ENCODE results near the gene RABL2A.
"Not testable (repeated sequence)": the region's sequence is repeated elsewhere in the genome, so short reads cannot be mapped to it uniquely, and the experiment has no call there.

The RABL2A gene

DNA sequence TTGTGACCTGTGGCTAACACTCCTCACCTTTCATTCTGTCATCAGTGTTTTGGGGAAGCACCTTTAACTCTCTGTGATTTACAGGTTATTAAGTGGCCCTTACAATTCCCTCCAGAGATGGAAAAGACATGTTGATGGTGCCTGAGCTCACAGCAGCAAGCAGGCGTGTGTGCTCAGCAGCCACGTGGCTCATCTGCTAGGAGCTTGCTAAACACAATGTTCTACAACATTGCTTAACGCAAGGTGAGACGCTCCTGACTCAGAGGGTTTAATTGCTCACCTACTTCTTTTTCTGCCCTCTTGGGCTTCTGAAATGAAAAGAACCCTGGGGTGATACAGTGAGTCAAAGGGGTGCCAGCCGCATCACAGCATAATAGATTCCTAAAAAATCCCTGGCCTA, 6.1 kb upstream of the RABL2A start:
- DNase-seq, result not testable (repeated sequence)

DNA sequence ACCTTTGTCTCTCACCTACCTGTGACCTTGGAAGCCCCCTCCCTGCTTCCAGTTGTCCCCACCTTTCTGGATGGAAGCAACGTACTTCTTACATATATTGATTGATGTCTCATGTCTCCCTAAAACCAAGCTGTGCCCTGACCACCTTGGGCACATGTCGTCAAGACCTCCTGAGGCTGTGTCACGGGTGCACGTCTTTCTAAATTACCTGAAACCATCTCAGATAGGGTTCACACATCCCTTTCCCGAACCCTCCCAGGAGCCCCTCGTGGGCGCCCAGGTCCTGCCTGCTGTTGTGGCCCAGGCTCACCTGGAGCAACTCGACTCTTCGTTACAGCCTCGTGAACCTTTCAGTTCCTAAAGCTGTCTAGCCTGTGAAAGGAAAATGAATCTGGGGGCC, 1.2 kb upstream of the RABL2A start:
- not testable (repeated sequence) for DNase-seq

DNA sequence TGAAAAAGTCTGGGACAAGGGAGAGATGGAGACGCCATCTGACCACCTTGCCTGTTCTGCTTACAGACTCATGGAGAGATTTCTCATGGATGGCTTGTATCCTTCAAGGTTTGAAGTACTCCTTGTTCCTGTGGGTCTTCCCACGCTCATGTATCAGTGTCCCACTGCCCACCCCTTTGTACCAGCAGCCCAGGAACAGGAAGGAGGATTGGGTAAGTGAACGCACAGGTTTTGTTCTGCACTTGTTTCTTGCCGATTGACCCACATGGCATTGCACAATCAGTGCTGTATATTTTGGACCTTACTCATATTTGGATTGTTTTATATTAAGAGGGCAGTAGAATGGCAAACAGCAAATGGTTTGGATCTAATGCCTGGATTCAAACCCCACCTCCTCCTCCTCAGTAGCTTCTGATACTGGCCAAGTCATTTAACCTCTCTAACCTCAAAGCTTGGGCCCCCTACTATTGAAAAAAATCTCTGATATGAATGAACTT, 5.8 kb downstream of the RABL2A start:
- DNase-seq, result not testable (repeated sequence)

DNA sequence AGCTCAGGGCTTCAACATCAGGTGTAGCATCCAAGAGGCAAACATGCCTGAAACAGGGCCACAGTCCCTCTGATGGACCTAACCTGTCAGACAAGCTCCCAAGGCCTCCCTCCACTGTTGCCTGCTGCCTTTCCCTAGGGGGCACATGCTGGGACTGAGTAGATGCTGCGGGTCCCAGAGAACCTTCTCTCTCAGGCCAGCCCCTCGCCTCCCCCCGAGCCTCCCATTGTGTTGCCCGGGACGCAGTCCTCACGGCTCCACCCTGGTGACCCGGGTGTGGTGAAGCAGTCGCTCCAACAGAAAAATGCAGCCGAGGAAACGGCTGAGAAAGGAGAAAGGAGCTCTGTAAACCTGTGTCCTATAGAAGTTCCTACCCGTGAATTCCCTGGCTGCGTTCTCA, 8.3 kb downstream of the RABL2A start:
- not testable (repeated sequence) for DNase-seq

DNA sequence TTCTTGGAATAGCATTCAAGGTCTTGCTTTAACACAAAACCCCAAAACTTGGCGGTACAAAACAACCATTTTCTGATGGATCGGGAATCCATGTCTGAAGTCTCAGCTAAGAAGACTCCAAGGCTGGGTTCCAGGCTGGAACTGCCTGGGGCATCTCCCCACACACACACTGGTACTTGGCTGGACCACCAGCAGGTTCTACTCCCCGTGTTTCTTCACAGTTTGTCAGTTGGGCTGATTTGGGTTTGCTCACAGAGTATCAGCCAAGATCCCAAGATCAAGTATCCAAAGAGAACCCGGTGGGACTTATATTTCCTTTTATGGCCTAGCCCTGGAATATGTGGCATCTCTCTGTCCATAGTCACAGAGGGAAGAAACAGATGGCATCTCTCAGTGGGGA, 9.2 kb downstream of the RABL2A start:
- DNase-seq, result not testable (repeated sequence)

DNA sequence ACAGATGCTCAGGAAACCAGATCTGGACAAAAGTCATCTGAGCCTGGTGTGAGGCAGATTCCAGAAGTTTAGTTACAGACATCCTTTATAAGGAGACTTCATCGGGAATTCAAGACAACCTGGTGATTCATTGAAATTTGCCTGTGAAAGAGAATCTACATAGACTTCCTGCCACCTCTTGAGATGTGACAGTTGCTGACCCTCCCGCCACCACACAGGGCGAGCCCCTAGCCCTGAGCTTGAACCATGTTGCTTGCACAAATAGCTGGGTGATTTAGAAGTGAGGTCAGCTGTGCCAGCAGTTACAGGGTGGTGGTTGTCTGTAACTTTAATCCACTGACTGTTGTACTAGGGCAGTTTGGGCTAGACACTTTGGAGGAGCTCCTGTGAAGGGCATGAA, 11.0 kb downstream of the RABL2A start:
- not testable (repeated sequence) for DNase-seq

DNA sequence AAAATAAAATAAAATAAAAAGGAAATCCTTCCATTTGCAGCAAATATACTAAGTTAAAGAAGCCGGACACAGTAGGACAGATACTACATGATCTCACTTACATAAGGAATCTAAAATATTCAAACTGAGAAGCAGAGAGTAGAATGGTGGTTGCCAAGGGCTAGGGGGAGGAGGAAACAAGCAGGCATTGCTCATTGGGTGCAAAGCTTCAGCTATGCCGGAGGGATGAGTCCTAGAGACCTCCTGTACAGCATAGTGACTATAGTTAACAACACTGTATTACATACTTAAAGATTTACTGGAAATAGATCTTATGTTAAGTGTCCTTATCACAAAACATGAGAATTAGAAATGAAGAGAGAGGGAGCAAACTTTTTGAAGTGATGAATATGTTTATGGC, 19.2 kb downstream of the RABL2A start:
- not testable (repeated sequence) for DNase-seq

DNA sequence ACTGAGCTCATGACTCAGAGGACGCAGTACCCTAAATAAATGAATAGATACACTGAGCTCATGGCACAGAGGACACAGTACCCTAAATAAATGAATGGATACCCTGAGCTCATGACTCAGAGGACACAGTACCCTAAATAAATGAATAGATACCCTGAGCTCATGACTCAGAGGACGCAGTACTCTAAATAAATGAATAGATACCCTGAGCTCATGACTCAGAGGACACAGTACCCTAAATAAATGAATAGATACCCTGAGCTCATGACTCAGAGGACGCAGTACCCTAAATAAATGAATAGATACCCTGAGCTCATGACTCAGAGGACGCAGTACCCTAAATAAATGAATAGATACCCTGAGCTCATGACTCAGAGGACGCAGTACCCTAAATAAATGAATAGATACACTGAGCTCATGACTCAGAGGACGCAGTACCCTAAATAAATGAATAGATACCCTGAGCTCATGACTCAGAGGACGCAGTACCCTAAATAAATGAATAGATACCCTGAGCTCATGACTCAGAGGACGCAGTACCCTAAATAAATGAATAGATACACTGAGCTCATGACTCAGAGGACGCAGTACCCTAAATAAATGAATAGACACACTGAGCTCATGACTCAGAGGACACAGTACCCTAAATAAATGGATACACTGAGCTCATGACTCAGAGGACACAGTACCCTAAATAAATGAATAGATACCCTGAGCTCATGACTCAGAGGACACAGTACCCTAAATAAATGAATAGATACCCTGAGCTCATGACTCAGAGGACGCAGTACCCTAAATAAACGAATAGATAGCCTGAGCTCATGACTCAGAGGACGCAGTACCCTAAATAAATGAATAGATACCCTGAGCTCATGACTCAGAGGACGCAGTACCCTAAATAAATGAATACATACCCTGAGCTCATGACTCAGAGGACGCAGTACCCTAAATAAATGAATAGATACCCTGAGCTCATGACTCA, 24.1 kb downstream of the RABL2A start:
- DNase-seq, result not testable (repeated sequence)

DNA sequence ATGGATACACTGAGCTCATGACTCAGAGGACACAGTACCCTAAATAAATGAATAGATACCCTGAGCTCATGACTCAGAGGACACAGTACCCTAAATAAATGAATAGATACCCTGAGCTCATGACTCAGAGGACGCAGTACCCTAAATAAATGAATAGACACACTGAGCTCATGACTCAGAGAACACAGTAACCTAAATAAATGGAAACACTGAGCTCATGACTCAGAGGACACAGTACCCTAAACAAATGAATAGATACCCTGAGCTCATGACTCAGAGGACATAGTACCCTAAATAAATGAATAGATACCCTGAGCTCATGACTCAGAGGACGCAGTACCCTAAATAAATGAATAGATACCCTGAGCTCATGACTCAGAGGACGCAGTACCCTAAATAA, 25.5 kb downstream of the RABL2A start:
- DNase-seq, result not testable (repeated sequence)

DNA sequence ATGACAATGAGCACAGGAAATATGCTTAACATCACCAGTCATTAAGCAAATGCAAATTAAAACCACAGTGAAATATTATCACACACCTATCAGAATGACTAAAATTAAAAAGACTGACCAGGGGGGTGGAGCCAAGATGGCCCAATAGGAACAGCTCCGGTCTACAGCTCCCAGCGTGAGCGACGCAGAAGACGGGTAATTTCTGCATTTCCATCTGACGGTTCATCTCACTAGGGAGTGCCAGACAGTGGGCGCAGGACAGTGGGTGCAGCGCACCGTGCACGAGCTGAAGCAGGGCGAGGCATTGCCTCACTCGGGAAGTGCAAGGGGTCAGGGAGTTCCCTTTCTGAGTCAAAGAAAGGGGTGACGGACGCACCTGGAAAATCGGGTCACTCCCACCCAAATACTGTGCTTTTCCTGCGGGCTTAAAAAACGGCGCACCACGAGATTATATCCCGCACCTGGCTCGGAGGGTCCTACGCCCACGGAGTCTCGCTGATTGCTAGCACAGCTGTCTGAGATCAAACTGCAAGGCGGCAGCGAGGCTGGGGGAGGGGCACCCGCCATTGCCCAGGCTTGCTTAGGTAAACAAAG, 29.1 kb downstream of the RABL2A start:
- DNase-seq, result not testable (repeated sequence)

DNA sequence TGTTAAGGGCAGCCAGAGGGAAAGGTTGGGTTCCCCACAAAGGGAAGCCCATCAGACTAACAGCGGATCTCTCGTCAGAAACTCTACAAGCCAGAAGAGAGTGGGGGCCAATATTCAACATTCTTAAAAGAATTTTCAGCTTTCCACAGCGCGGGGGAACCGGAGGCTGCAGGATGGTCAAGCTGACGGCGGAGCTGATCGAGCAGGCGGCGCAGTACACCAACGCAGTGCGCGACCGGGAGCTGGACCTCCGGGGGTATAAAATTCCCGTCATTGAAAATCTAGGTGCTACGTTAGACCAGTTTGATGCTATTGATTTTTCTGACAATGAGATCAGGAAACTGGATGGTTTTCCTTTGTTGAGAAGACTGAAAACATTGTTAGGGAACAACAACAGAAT, 30.7 kb downstream of the RABL2A start:
- DNase-seq, result not testable (repeated sequence)

DNA sequence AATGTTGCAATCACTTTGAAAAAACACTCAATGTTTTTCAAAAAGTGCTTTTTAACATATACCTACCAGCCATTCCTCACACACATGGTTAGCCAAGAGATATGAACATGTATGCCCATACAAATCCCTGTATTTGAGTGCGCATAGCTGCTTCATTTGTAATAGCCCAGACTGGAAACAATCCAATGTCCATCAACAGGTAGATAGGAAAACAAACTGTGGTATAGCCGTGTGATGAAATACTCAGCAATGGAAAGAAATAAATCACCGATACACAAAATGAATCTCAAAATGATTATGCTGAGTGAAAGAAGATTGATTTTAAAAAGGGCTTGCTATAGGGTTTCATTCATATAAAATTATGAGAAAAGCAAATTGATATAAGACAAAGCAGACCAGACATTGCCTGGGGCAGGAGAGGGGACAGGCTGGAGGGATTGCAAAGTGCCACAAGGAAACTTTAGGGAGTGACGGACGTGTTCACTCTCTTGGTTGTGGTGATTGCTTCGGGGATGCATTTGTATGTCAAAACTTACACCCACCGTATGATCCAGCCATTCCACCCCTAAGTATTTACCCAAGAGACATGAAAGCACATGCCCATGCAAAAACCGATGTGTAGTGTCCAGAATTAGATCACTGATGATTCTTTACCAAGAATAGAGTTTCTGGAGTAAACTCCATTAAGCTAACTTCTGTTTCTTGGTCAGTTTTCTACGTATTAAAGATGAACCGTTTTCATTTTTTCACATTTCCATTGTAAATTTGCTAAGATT, 36.4 kb downstream of the RABL2A start:
- not testable (repeated sequence) for DNase-seq

DNA sequence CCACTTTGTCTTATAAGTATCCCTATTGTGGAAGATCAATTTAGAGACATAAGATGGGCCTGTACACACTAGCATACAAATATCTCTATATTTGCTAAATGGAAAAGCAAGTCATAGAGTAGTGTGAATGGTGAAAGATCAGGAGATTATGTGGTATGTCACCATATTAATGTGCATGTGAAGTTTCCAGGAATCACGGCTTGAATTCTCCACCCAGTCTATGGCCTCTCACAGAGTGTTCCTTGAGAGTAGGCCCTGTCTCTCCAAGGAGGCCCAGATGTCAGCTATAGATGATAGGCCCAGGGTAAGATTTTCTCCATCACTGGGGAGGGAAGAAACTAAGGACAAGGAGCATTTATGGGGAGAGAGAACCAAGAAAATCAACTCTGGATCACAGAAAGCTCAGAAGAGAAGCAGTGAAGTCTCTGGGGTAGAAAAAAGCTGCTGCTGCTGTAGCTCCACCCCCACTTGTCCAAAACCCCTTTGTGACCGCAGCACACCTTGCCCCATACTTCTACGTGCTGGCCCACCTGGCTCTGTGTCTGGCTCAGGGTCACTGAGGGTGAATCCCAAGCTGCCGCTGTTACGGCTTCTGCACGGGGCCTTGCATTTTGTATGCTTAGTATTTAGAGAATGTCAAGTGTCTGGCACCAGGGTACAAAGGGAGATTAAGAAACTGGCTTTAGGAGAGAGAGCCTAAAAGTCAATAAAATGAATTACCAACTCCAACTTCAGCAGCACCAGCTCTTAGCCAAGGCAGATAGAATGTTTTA, 37.9 kb downstream of the RABL2A start:
- DNase-seq, result not testable (repeated sequence)

DNA sequence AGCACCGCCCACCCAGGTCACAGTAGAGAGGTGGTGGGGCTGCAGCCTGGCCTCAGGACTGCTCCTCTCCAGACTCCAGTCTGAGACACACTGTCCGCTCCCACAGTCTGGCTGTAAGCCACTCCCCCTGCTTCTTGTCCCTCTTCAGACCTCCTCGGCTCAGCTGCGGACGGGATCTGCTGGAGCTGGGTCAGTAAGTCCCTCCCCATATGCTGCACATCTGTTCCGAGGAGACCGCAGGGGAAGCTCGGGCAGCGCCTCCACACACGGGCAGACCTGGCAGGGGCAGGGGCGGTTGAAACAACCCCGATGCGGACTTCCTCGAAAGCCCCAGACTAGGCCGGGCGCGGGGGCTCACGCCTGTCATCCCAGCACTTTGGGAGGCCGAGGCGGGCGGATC, 41.9 kb downstream of the RABL2A start:
- not testable (repeated sequence) for DNase-seq

DNA sequence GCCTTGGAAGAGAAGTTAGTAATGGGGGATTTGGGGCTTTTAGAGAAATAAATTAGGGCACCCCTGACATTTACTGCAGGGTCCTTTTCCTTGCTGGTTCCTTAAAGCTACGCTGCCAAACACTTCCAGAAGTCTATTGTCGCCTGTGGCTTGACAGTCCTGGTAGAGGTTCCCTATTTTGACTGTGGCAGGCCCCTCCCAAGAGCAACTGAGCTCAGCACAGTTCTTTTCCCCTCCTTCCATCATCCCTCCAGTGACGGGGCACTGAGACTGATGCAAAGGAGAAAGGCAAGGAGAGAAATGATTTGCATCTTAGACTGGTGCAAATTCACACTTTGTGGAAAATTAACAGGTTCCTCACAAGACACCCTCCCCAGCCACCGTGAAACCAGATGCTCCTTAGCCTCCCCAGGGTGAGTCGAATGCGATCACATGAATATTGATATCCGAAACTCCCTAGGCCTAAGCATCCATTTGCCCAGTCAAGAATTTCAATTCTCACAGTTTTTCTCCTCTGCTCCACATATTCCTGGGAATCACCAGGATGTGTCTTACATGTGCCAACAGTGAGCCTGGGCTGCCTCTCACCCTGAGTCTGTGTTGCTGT, 45.4 kb downstream of the RABL2A start:
- DNase-seq, result no peak

DNA sequence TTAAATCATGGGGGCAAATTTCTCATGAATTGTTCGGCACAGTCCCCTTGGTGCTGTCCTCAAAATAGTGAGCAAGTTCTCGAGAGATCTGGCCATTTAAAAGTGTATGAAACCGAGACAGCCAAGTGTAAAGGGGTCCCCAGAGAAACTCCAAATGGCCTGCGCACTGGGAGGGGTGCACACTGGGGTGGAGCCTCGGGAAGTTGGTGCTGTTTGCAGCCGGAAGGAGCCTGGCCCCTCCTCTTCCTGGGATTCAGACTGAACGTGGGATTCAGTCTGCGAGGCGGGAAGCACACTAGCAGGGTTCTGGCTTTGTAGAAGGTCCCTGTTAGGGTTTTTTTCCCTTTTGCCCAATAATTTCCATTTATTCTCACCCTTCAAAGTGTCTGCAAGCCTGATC, 48.8 kb downstream of the RABL2A start:
- DNase-seq, result no peak

DNA sequence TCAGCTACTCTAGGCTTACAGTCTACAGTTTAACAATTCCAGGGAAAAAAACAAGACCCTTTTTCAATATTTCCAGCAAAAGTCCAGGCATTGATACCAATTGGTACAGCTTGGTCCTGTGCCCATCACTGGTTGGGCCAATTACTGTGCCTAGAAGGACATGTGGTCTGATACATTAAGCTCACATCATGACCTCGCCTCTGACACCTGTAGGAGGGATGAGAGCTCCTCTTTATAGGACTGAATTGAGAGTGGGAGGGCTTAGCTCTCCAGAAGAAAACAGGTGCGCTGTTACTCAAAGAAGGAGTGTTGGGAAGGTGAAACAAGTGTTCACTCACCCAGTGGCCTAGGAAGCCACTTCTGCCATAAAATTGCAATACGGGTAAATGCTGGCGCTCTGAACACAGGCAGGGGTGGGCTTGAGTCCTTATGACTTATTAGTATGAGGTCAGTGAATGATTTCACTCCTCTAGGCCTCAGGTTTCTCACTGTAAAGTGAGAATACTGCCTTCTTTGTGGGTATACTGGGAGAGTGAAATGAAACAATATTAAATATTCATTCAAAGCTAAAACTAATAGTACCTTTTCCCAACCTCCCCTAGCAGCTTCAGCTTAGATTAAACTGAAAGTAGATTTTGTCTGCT, 49.7 kb downstream of the RABL2A start:
- no peak for DNase-seq

DNA sequence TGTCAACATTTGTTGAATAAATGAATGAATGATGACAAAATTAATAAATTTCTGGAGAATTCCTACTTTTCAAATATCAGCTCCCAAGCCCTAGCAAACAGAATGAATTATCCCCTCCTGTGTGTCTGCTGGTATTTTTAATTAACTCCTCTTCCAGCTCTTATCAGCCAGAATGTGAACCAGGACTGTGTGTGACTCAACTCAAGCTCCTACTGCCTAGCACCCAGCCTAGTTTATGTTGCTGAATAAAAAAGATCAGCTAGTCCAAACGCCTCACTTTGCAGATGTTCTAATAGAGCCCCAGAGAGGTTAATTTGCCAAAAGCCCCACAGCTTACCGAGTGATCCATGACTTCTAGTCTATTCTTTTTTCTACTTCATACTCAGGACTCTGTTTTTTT, 50.3 kb downstream of the RABL2A start:
- no peak for DNase-seq

DNA sequence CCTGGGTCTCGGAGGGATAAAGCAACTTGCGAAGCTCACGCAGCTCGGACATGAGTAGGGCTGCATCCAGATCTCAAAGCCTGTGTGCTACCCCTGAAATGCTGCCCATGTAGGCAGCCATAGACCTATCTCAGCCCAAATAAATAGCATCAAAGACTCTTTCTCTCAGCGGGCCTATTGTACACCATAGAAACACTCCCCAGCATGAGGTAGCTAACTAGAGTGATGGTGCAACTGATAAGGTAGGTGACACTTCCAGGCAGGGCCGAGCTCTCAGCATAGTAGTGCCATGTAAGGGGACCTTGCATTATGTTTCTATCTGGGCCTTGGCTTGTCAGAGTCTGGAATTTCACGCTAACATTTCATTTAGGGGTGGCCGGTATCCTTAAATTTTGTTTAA, 52.4 kb downstream of the RABL2A start:
- DNase-seq, result no peak

DNA sequence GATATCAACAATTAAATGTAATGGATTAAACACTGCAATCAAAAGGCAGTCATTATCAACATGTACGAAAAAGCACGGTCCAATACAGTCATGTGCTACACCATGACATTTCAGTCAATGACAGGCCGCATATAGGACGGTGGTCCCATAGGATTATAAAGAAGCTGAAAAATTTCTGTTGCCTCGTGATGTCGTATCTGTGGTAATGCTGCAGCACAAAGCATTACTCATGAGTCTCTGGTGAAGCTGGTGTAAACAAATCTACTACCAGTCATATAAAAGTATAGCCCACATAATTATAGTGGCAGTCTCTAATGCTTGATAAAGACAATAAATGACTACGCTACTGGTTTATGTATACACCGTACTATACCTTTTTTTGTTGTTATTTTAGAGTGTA, 58.4 kb downstream of the RABL2A start:
- DNase-seq, result no peak

DNA sequence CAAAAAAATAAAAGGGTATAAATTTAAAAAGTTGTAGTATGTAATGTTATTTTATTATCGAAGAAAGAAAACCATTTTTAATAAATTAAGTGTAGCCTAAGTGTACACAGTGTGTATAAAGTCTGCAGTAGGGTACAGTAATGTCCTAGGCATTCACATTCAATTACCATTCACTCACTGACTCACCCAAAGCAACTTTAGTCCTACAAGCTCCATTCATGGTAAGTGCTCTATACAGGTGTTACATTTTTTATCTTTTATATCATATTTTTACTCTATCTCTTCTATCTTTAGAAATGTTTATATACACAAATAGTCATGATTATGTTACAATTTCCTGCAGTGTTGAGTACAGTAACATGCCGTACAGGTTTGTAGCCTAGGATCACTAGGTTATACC, 59.5 kb downstream of the RABL2A start:
- DNase-seq, result no peak

Measured in stimulated activated CD4-positive, alpha-beta T cell treated with anti-CD3 and anti-CD28 coated beads, Interleukin-4, amount 100 ng/mL, for 4 hours (primary cell).